ENCODE data around the gene SMTNL1. TPM values are rescaled to one million over a fixed set of nuclear protein-coding genes. Genes with fewer than 3 reads are reported as not detected.
A peak's percentile ranks its signal among the peaks of the same experiment; 100 is the strongest.

The SMTNL1 gene
- total RNA-seq, 1 experiment from 2014 or later: not detected

GRCh38 chr11:57584341-57584740, 46.9 kb downstream of the SMTNL1 start:
- H3K9me3 ChIP-seq (ENCODE audit: control insufficient read depth, low read depth, low read length): no peaks in the 10 kb centered on the region
- no peak overlapping the region for H3K4me3 Mint-ChIP-seq

More at GRCh38 chr11:57584341-57584740, 46.9 kb downstream of the SMTNL1 start:
- Histone ChIP-seq H2BK20ac (ENCODE audit: low read depth, low read length, poor library complexity, severe bottlenecking) (no peak overlapping the region), H3K79me1 (ENCODE audit: insufficient read depth, low read depth, low read length, poor library complexity, severe bottlenecking) (no peaks in the 10 kb centered on the region), H3K56ac (ENCODE audit: insufficient read length, low read depth, low read length) (no peak overlapping the region), H3K27me3 (ENCODE audit: insufficient read depth, low read length) (no peaks in the 10 kb centered on the region), H2AFZ (ENCODE audit: low read length) (no peak overlapping the region), H3K23ac (ENCODE audit: insufficient read length, low read depth, low read length) (no peak overlapping the region), H2BK12ac (ENCODE audit: insufficient read length, low read depth, low read length) (no peak overlapping the region), H4K20me1 (ENCODE audit: control insufficient read depth, insufficient read depth, insufficient read length) (no peaks in the 10 kb centered on the region), H3K79me2 (ENCODE audit: insufficient read depth, low read length) (no peaks in the 10 kb centered on the region), H3K14ac (ENCODE audit: insufficient read depth, low read length) (no peak overlapping the region), H3K4me1 (ENCODE audit: insufficient read depth, low read length) (no peaks in the 10 kb centered on the region), H3K18ac (ENCODE audit: insufficient read length, low read depth, low read length) (no peak overlapping the region), H2BK120ac (ENCODE audit: low read depth, low read length, poor library complexity, severe bottlenecking) (no peak overlapping the region), H3K4me2 (ENCODE audit: insufficient read depth, insufficient read length, low read length) (no peak overlapping the region), H3K27ac (ENCODE audit: insufficient read length, low read depth, low read length) (no peak overlapping the region), H3K23me2 (ENCODE audit: insufficient read length, low read depth, low read length, poor library complexity, severe bottlenecking) (no peaks in the 10 kb centered on the region), H3T11ph (ENCODE audit: low read length) (no peak overlapping the region), H4K91ac (ENCODE audit: insufficient read length, low read depth, low read length) (no peak overlapping the region), H2BK5ac (ENCODE audit: insufficient read length, low read length) (no peak overlapping the region), H3K4ac (ENCODE audit: low read depth, low read length) (no peak overlapping the region), H4K5ac (ENCODE audit: insufficient read length, low read depth, low read length) (no peak overlapping the region), H2AK5ac (ENCODE audit: insufficient read length, low read length) (no peak overlapping the region), H4K8ac (replicated peaks; ENCODE audit: insufficient read length, low read depth, low read length) (no peak overlapping the region), H3K9ac (ENCODE audit: extremely low read depth, insufficient read length, low read length) (no peak overlapping the region), H2BK15ac (ENCODE audit: low read depth, low read length) (no peak overlapping the region)
- H3K27ac Mint-ChIP-seq: peak overlapping the region in 1 of 3 experiments; percentile 10; a peak in 1 of 7 replicates
- WGBS (ENCODE audit: extremely low coverage, insufficient read length, low lambda C conversion rate): no CpG with 5 or more reads among the region's 9 CpGs
- H3K27me3 Mint-ChIP-seq (ENCODE audit: low read depth): peaks cover 10% of the 10 kb centered on the region
- H3K36me3 Mint-ChIP-seq (ENCODE audit: insufficient read depth in 1 of 3, low read depth in 3 of 3): no peaks in the 10 kb centered on the region
- peaks cover 2 to 5% of the 10 kb centered on the region in 2 experiments; a peak in 3 of 5 replicates for H3K9me3 Mint-ChIP-seq
- H3K4me1 Mint-ChIP-seq: peaks cover 5 to 20% of the 10 kb centered on the region in 2 experiments
- TF ChIP-seq CTCF (conservative IDR thresholded peaks at IDR 0.05): no peak
- no peak for DNase-seq

Measured in H9 (cell line).